ENCODE measurements around the gene DCDC2C.

Gene DCDC2C

GRCh38 chr2:3730646-3731045 is 27.3 kb downstream of the DCDC2C start:
- TF ChIP-seq CTCF (IDR thresholded peaks at IDR 0.05; ENCODE audit: low read depth, low read length), result no peak
- H3K4me3 ChIP-seq (ENCODE audit: low read depth, low read length), result no peak overlapping the region
- in situ Hi-C loops (cut with HindIII; ENCODE audit: low sequenced_read_pairs), result no loop called here
- DNase-seq (ENCODE audit: low read depth, low spot score), result peak; percentile 9

GRCh38 chr2:3731829-3732228 is 28.5 kb downstream of the DCDC2C start:
- TF ChIP-seq CTCF (IDR thresholded peaks at IDR 0.05; ENCODE audit: low read depth, low read length), result no peak
- in situ Hi-C loops (cut with HindIII; ENCODE audit: low sequenced_read_pairs), result no loop called here

GRCh38 chr2:3736112-3736511 is 32.7 kb downstream of the DCDC2C start:
- in situ Hi-C loops (cut with HindIII; ENCODE audit: low sequenced_read_pairs), result no loop called here
- no peak overlapping the region for H3K4me3 ChIP-seq (ENCODE audit: low read depth, low read length)
- DNase-seq (ENCODE audit: low read depth, low spot score), result no peak
- no peak for TF ChIP-seq CTCF (IDR thresholded peaks at IDR 0.05; ENCODE audit: low read depth, low read length)

More at GRCh38 chr2:3731829-3732228, 28.5 kb downstream of the DCDC2C start:
- DNase-seq (ENCODE audit: low read depth, low spot score), result no peak
- no peak overlapping the region for H3K4me3 ChIP-seq (ENCODE audit: low read depth, low read length)

GRCh38 chr2:3737128-3737527 is 33.8 kb downstream of the DCDC2C start:
- DNase-seq (ENCODE audit: low read depth, low spot score), result no peak
- no peak for TF ChIP-seq CTCF (IDR thresholded peaks at IDR 0.05; ENCODE audit: low read depth, low read length)
- H3K4me3 ChIP-seq (ENCODE audit: low read depth, low read length), result no peak overlapping the region
- in situ Hi-C loops (cut with HindIII; ENCODE audit: low sequenced_read_pairs), result no loop called here

GRCh38 chr2:3738454-3738853 is 35.1 kb downstream of the DCDC2C start:
- no peak overlapping the region for H3K4me3 ChIP-seq (ENCODE audit: low read depth, low read length)
- DNase-seq (ENCODE audit: low read depth, low spot score), result peak; percentile 36
- peak; percentile 37 for TF ChIP-seq CTCF (IDR thresholded peaks at IDR 0.05; ENCODE audit: low read depth, low read length)
- in situ Hi-C loops (cut with HindIII; ENCODE audit: low sequenced_read_pairs), result no loop called here

DNA sequence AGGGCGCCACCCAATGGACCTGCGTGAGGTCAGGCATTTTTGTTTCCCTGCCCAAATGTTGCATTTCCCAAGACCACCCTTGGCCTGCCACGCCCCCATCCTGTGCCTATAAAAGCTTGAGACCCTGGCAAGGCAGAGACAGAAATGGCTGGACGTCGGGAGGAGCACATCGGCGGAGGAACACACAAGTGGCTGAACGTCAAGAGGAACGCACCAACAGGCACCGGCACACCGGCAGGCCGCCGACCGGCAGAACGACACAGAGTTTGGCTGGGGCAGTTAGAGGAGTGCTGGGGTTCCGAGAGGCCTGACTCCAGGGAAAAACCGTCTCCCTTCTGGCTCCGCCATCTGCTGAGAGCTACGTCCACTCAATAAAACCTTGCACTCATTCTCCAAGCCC is 35.9 kb downstream of the DCDC2C start:
- in situ Hi-C loops (cut with HindIII; ENCODE audit: low sequenced_read_pairs), result no loop called here
- DNase-seq (ENCODE audit: low read depth, low spot score), result no peak
- no peak overlapping the region for H3K4me3 ChIP-seq (ENCODE audit: low read depth, low read length)
- TF ChIP-seq CTCF (IDR thresholded peaks at IDR 0.05; ENCODE audit: low read depth, low read length), result no peak

DNA sequence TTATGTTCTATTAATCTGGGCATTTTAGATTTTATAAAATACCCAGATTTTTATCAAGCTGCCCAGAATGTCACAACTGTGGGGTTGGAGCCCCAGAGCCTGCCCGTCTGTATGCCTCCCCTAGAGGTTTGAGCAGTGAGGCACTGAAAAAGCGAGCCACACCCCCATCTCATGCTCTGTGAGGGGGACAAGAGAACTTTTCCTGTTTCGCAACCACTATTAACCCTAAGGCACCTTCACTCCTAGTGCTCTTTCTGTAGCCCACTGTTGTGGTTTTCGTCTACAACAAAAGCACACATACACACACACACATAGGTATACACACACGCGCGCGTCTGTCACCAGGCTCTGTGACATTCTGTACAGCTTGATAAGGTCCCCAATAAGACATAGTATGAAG is 38.0 kb downstream of the DCDC2C start:
- DNase-seq (ENCODE audit: low read depth, low spot score), result no peak
- no peak overlapping the region for H3K4me3 ChIP-seq (ENCODE audit: low read depth, low read length)
- in situ Hi-C loops (cut with HindIII; ENCODE audit: low sequenced_read_pairs), result no loop called here
- TF ChIP-seq CTCF (IDR thresholded peaks at IDR 0.05; ENCODE audit: low read depth, low read length), result no peak

All from astrocyte of the spinal cord (primary cell).